ENCODE measurements around the gene RDH11.

- TF ChIP-seq CTCF (IDR thresholded peaks at IDR 0.05) (peak in 4 of 6 experiments; percentile 16 to 25 (median 20)), POLR2A (IDR thresholded peaks at IDR 0.05) (no peak)
These were observed 21.5 kb downstream of the RDH11 start for GRCh38 chr14:67674139-67674479.

Measured in esophagus squamous epithelium (tissue), 4 donors.